K562 (cell line): ENCODE results near the gene RIPOR1. TPM values are rescaled to one million over a fixed set of nuclear protein-coding genes. Genes with fewer than 3 reads are reported as not detected.
A peak's percentile ranks its signal among the peaks of the same experiment; 100 is the strongest.

Source experiments
- ATF3 ChIP-seq, 2 experiments: fragments of 450-650 bp in 1 of 2; sonication (generic) in 1 of 2; formaldehyde crosslinking in 1 of 2; IDR thresholded peaks in 1 of 2; conservative IDR thresholded peaks in 1 of 2; 2 replicates each; pipeline versions ENCODE4 v1.6.1 to v1.8.1; 2016 to 2023; ENCODE audit warnings: mild to moderate bottlenecking in 2 of 2, moderate library complexity in 2 of 2, inconsistent platforms in 1 of 2, missing genetic modification reagents in 1 of 2
- C11orf30 ChIP-seq: fragments of 450-650 bp; IDR thresholded peaks from 2 replicates; pipeline ENCODE4 v1.6.1; 2016; ENCODE audit warnings: low read depth, mild to moderate bottlenecking
- CEBPB ChIP-seq: fragments of 450-650 bp; IDR thresholded peaks from 2 replicates; pipeline ENCODE4 v1.6.1; 2016; ENCODE audit warnings: missing genetic modification characterization, missing compliant biosample characterization
- CTCFL ChIP-seq: IDR thresholded peaks from 2 replicates; pipeline ENCODE4 v1.6.1; 2011; ENCODE audit warnings: borderline replicate concordance, low read depth, mild to moderate bottlenecking, moderate library complexity, low read length; ENCODE audit not compliant: insufficient read depth, poor library complexity, severe bottlenecking
- ETS1 ChIP-seq: conservative IDR thresholded peaks from 2 replicates; pipeline ENCODE4 v1.6.1; 2011; ENCODE audit warnings: low read depth, mild to moderate bottlenecking, low read length; ENCODE audit not compliant: control insufficient read depth
- EWSR1 ChIP-seq: fragments of 450-650 bp; IDR thresholded peaks from 2 replicates; pipeline ENCODE4 v1.6.1; 2018; ENCODE audit warnings: borderline replicate concordance, mild to moderate bottlenecking, low read depth, moderate library complexity; ENCODE audit not compliant: partially characterized antibody
- FOXK2 ChIP-seq, 2 experiments: fragments of 450-650 bp; IDR thresholded peaks in 1 of 2; conservative IDR thresholded peaks in 1 of 2; 2 replicates each; pipeline ENCODE4 v1.6.1; 2016; ENCODE audit warnings: low read depth in 2 of 2, mild to moderate bottlenecking in 1 of 2
- HNRNPK ChIP-seq: fragments of 200-400 bp; formaldehyde crosslinking; IDR thresholded peaks from one replicate; pipeline ENCODE4 v1.6.1; 2018; ENCODE audit warnings: mild to moderate bottlenecking, low read depth, low read length; ENCODE audit not compliant: poor library complexity, severe bottlenecking
- JUND ChIP-seq, 2 experiments: IDR thresholded peaks; 2 replicates in 1 of 2; 3 replicates in 1 of 2; pipeline ENCODE4 v1.6.1; 2011; ENCODE audit warnings: borderline replicate concordance in 2 of 2, low read depth in 2 of 2, low read length in 2 of 2, improper control_type of control experiment in 1 of 2, missing biosample characterization in 1 of 2, missing genetic modification characterization in 1 of 2, missing genetic modification reagents in 1 of 2
- KDM4B ChIP-seq, 2 experiments: fragments of 450-650 bp in 1 of 2; sonication (generic) in 1 of 2; IDR thresholded peaks; 2 replicates each; pipeline ENCODE4 v1.6.1; 2016 to 2017; ENCODE audit warnings: borderline replicate concordance in 2 of 2, antibody characterized with exemption in 1 of 2, low read depth in 1 of 2, mild to moderate bottlenecking in 1 of 2
- LARP7 ChIP-seq: fragments of 450-650 bp; IDR thresholded peaks from 2 replicates; pipeline ENCODE4 v1.6.1; 2016
- MAFF ChIP-seq: IDR thresholded peaks from 2 replicates; pipeline ENCODE4 v1.6.1; 2012; ENCODE audit warnings: low read length, improper control_type of control experiment
- MYC ChIP-seq, 2 experiments: fragments of 250-450 bp in 1 of 2; sonication (Bioruptor Pico) in 1 of 2; IDR thresholded peaks; 2 replicates each; pipeline versions ENCODE4 v1.5.1 to v1.6.1; 2012 to 2021; ENCODE audit warnings: low read depth in 2 of 2, borderline replicate concordance in 1 of 2, improper control_type of control experiment in 1 of 2, low read length in 1 of 2, mild to moderate bottlenecking in 1 of 2, moderate library complexity in 1 of 2
- NEUROD1 ChIP-seq: fragments of 150-350 bp; IDR thresholded peaks from 2 replicates; pipeline ENCODE4 v1.6.1; 2014; ENCODE audit warnings: borderline replicate concordance, low read length, low read depth; ENCODE audit not compliant: partially characterized antibody
- PCBP2 ChIP-seq: fragments of 200-400 bp; formaldehyde crosslinking; IDR thresholded peaks from 2 replicates; pipeline ENCODE4 v1.6.1; 2018; ENCODE audit warnings: low read length, low read depth, mild to moderate bottlenecking, moderate library complexity; ENCODE audit not compliant: poor library complexity, severe bottlenecking
- RAD21 ChIP-seq, 2 experiments: fragments of 250-450 bp in 1 of 2; fragments of 450-650 bp in 1 of 2; sonication (Bioruptor Pico) in 1 of 2; formaldehyde crosslinking in 1 of 2; IDR thresholded peaks in 1 of 2; conservative IDR thresholded peaks in 1 of 2; 2 replicates each; pipeline versions ENCODE4 v1.4.0 to v1.8.0; 2020 to 2022; ENCODE audit warnings: mild to moderate bottlenecking in 2 of 2, moderate library complexity in 1 of 2
- RBM17 ChIP-seq: fragments of 200-400 bp; formaldehyde crosslinking; IDR thresholded peaks from 2 replicates; pipeline ENCODE4 v1.6.1; 2017; ENCODE audit warnings: low read depth, mild to moderate bottlenecking, low read length, borderline replicate concordance
- SMAD1 ChIP-seq: fragments of 150-350 bp; IDR thresholded peaks from 2 replicates; pipeline ENCODE4 v1.6.1; 2014; ENCODE audit warnings: low read length, low read depth; ENCODE audit not compliant: partially characterized antibody
- TEAD4 ChIP-seq, 2 experiments: sonication (generic) in 1 of 2; formaldehyde crosslinking in 1 of 2; IDR thresholded peaks; 2 replicates each; pipeline versions ENCODE4 v1.6.1 to v1.8.0; 2012 to 2022; ENCODE audit warnings: borderline replicate concordance in 1 of 2, inconsistent platforms in 1 of 2, low read length in 1 of 2, mild to moderate bottlenecking in 1 of 2, missing genetic modification reagents in 1 of 2
- ZNF644 ChIP-seq: fragments of 200-800 bp; sonication (Bioruptor generic); IDR thresholded peaks from 2 replicates; pipeline ENCODE4 v1.6.1; 2016; ENCODE audit warnings: low read depth, missing genetic modification characterization, missing compliant biosample characterization
- ZNF76 ChIP-seq: fragments of 250-450 bp; sonication (Bioruptor Pico); IDR thresholded peaks from 2 replicates; pipeline ENCODE4 v1.4.0; 2020; ENCODE audit warnings: mild to moderate bottlenecking, moderate library complexity, borderline replicate concordance
- polyA plus RNA-seq, 8 experiments: library from polyadenylated mRNA; depleted of rRNA in 4 of 8; stranded (reverse) in 5 of 8; unstranded in 3 of 8; fragments of >200 nt; fragmentation: Nextera tagmentation in 2 of 8; fragmentation: Illumina TruSeq in 1 of 8; extraction: Ambion mirVana in 2 of 8; extraction: Trizol in 1 of 8; gene quantifications; 2 replicates each; pipeline versions ENCODE4 v1.2.1 to v1.2.3, GENCODE V29; 2011 to 2014; ENCODE audit warnings: inconsistent platforms in 1 of 8, missing spikeins in 1 of 8
- total RNA-seq, 7 experiments: library from RNA; depleted of rRNA in 6 of 7; stranded (reverse); fragments of >200 nt in 6 of 7; fragmentation: Illumina TruSeq in 2 of 7; extraction: Trizol in 2 of 7; gene quantifications; 2 replicates each; pipeline versions ENCODE4 v1.2.1 to v1.2.3, GENCODE V29; 2011 to 2021; ENCODE audit warnings: low replicate concordance in 1 of 7

RIPOR1 gene
- total and polyA plus RNA-seq, 9 of the 15 experiments (the other 6 are each of a cell fraction or from before 2014, with no cell fraction given) = 0.36 to 31.1 (median 3.0) TPM

- TF ChIP-seq ATF3 (IDR thresholded peaks at IDR 0.05) (0 out of 2 replicates have a peak, but pooled peaks have one; percentile 17), ATF3 (CRISPR knock-in tag; conservative IDR thresholded peaks at IDR 0.05) (no peak), ETS1 (no peak), CTCFL (peak; percentile 89), RBM17 (no peak), ZNF76 (CRISPR knock-in tag) (no peak), SMAD1 (no peak), KDM4B (IDR thresholded peaks at IDR 0.05; ENCODE audit: borderline replicate concordance in 2 of 2, low read depth in 1 of 2) (no peak), C11orf30 (peak; percentile 47), LARP7 (no peak), JUND (IDR thresholded peaks at IDR 0.05; ENCODE audit: borderline replicate concordance, low read depth, low read length) (peak; percentile 15; the same call in 1 of the 2 replicates), JUND (tag; IDR thresholded peaks at IDR 0.05; ENCODE audit: borderline replicate concordance, low read depth, low read length) (no peak), RAD21 (CRISPR knock-in tag; conservative IDR thresholded peaks at IDR 0.05 in 1 of 2, IDR thresholded peaks at IDR 0.05 in 1 of 2) (peak; percentile 87 to 94), CEBPB (tag) (peak; percentile 91), MYC (IDR thresholded peaks at IDR 0.05; ENCODE audit: low read depth, low read length) (no peak), MYC (CRISPR knock-in tag; IDR thresholded peaks at IDR 0.05; ENCODE audit: borderline replicate concordance, low read depth) (no peak), HNRNPK (no peak), MAFF (0 out of 2 replicates have a peak, but pooled peaks have one; percentile 5), NEUROD1 (no peak), PCBP2 (no peak), TEAD4 (IDR thresholded peaks at IDR 0.05; ENCODE audit: low read length) (peak; percentile 14; the same call in 1 of the 2 replicates), TEAD4 (CRISPR knock-in tag; IDR thresholded peaks at IDR 0.05; ENCODE audit: borderline replicate concordance) (no peak), FOXK2 (conservative IDR thresholded peaks at IDR 0.05 in 1 of 2, IDR thresholded peaks at IDR 0.05 in 1 of 2; ENCODE audit: low read depth in 2 of 2) (peak in 1 of 2 experiments; percentile 34; a peak in 1 of 4 replicates), ZNF644 (tag) (no peak), EWSR1 (no peak)
Observed at GRCh38 chr16:67514382-67514828, 14.2 kb upstream of the RIPOR1 start (continued).
